ENCODE data around the gene NOD2.

DNA sequence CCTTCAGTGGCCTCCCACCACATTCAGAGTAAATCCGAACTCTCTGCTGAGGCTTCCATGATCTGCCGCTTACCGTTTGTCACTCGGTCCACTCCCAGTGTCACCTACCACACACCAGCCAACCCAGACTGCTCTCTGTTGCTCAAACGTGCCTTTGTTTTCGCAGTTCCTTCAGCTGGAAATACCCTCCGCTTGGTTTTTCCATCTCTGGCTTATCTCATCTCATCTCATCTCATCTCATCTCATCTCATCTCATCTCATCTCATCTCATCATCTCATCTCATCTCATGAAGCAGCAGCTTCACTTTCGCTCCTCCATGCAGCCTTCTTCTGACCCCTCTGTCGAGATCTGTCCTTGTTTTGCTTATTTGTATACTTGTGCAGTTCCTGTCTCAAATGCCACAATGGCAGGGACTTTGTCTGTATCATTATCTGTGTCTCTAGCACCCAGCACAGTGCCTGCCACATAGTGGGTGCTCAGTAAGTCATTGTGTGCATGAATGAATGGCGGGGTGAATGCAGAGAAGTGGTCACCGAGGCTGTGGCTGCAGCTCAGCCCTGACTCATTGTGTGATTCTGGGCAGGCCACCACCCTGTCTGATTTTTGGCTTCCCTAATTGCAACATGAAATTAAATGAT lies 8.5 kb upstream of the NOD2 start:
- TF ChIP-seq, protein P1, sequence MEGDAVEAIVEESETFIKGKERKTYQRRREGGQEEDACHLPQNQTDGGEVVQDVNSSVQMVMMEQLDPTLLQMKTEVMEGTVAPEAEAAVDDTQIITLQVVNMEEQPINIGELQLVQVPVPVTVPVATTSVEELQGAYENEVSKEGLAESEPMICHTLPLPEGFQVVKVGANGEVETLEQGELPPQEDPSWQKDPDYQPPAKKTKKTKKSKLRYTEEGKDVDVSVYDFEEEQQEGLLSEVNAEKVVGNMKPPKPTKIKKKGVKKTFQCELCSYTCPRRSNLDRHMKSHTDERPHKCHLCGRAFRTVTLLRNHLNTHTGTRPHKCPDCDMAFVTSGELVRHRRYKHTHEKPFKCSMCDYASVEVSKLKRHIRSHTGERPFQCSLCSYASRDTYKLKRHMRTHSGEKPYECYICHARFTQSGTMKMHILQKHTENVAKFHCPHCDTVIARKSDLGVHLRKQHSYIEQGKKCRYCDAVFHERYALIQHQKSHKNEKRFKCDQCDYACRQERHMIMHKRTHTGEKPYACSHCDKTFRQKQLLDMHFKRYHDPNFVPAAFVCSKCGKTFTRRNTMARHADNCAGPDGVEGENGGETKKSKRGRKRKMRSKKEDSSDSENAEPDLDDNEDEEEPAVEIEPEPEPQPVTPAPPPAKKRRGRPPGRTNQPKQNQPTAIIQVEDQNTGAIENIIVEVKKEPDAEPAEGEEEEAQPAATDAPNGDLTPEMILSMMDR (IDR thresholded peaks at IDR 0.05) = no peak
- TF ChIP-seq ZFX (IDR thresholded peaks at IDR 0.05; ENCODE audit: borderline replicate concordance) = no peak
